GM18511 (cell line): ENCODE data around the gene FAM174C.
"Not testable (repeated sequence)": the region's sequence is repeated elsewhere in the genome, so short reads cannot be mapped to it uniquely, and the experiment has no call there.

ENCODE experiments used
- ATAC-seq: cut with Tn5 transposase; IDR thresholded peaks from one replicate; pipeline ENCODE4 v1.9.1; 2021; ENCODE audit warnings: mild to moderate bottlenecking, moderate library complexity; ENCODE audit not compliant: unreplicated experiment

Gene FAM174C

DNA sequence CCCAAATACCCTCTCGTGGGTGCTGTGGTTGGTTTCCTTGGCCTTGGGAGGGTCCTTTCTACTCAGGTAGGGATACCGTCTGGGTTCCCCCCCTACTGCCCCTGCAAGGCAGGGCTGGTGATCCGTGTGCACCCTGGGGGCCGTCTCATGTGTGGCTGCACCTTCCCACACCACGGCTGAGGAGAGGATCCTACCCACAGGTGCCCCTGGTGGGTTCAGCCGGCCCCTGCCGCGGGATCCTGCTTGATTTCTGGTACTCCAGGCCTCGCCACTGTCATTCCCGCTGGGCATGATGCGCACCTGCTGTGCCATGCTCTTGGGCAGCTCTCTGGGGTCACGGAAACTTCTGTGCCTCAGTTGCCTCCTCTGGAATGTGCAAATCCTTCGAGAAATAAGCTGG lies 41.1 kb downstream of the FAM174C start:
- no peak for ATAC-seq

- no peak for ATAC-seq
Measured at GRCh38 chr19:1317274-1318003, 42.1 kb downstream of the FAM174C start.

GRCh38 chr19:1318678-1319471 lies 43.5 kb downstream of the FAM174C start:
- ATAC-seq: no peak

- not testable (repeated sequence) for ATAC-seq
Measured at GRCh38 chr19:1320282-1320650, 44.9 kb downstream of the FAM174C start.

- no peak for ATAC-seq
Measured at GRCh38 chr19:1321539-1321938, 46.2 kb downstream of the FAM174C start.

GRCh38 chr19:1322198-1322981 lies 47.1 kb downstream of the FAM174C start:
- no peak for ATAC-seq

DNA sequence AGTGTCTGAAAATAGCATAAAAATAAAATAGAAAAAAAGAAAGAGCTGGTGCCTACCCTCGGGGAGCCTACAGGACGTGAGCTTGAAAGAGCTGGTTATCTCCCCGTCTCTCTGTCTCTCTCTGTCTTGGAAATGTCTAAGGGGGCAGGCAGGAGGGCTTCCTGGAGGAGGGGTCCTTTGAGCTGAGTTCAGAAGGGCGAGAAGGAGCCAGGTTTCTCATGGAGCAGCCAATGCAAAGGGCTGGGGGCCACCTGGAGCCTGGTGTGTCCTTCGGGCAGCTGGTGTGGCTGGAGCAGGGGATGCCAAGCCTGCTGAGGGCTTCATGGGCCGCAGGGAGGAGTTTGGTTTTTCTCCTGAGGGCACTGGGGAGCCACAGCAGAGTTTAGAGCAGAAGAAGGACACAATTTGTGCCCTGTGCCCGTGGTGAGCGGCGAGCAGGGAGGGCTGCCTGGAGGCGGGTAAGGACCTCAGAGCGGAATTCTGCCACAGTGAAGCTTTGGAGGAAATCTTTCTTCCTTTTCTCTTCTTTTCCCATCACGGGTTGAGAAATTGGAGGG lies 49.0 kb downstream of the FAM174C start:
- ATAC-seq: no peak

DNA sequence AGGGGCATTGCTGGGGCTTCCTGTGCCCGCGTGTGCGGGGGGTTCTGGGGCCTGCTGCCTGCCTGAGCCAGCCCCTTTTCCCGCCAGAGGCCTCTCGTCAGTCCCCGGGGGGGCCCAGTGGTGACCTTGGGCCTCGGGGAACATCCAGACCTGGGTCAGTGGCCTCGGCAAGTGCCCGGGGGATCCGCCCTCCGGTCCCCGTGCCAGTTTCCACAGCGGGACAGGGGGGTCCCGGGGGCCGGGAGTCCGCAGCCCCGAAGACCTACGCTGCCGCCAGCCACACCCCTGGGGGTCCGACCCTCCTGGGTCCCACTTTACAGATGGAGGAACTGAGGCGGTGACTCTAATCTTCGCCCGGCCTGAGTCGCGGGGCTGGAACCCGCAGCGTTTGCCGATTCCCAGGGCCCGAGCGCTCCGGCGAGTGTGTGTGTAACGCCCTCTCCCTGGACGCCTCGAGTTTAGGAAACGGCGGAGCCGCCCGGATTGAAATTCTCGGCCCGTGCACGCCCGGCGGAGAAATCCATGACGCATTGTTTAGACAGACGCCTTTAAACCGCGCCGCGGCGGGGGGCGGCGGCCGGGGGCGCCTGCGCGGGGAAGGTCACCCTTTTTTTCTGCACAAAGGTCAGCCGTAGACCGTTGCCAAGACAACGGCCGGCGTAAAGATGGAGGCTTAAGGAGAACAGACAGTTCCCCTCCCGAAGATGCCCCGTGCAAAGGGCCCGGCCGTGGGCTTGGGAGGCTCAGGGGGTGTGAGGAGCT lies 49.7 kb downstream of the FAM174C start:
- ATAC-seq: no peak

- no peak for ATAC-seq
Measured at GRCh38 chr19:1325568-1326294, 50.4 kb downstream of the FAM174C start.

DNA sequence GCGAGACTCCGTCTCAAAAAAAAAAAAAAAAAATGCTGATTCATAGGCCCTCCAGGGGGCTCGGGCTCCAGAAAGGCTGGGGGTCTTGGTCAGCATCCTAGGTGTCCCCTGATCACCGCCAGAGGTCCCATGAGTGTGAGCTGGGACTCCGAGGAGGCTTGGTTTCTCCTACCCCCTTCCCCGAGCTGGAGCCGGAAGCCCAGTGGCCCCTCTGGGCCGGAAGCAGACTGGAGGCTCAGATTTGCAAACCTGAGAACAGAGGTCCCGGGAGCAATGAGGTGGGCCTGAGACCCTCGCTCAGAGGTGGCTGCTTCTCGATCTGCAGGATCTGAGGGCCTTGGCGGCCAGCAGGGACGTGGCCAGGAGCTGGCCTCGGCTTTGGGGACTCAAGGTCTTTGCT lies 51.8 kb downstream of the FAM174C start:
- no peak for ATAC-seq
